Gastrocnemius medialis (tissue), 4 donors: ENCODE measurements around the gene SDK2.

Experiments used
- CTCF ChIP-seq, 5 experiments: fragments of 450-650 bp in 3 of 5; fragments of 200-600 bp in 2 of 5; sonication (generic) in 2 of 5; IDR thresholded peaks in 4 of 5; conservative IDR thresholded peaks in 1 of 5; 1 replicate in 4 of 5; 2 replicates in 1 of 5; pipeline ENCODE4 v1.5.1; 2016 to 2019; ENCODE audit warnings: antibody characterized with exemption in 5 of 5, mild to moderate bottlenecking in 3 of 5, moderate library complexity in 3 of 5
- POLR2A ChIP-seq, 2 donors: fragments of 450-650 bp; IDR thresholded peaks; one replicate each; pipeline ENCODE4 v1.6.1; 2017; ENCODE audit warnings: antibody characterized with exemption in 2 of 2, mild to moderate bottlenecking in 2 of 2, moderate library complexity in 2 of 2

- no peak for TF ChIP-seq POLR2A (IDR thresholded peaks at IDR 0.05)
- TF ChIP-seq CTCF (IDR thresholded peaks at IDR 0.05 in 4 of 5, conservative IDR thresholded peaks at IDR 0.05 in 1 of 5): no peak
Measured at GRCh38 chr17:73293480-73293911, 350.7 kb downstream of the SDK2 start.
